Measurements from ENCODE around the gene SLC9A3.

SLC9A3 gene

GRCh38 chr5:451587-452458 lies 72.4 kb downstream of the SLC9A3 start:
- H3K36me3 ChIP-seq (ENCODE audit: control insufficient read depth, insufficient read depth, low read length), result peaks cover 41% of the 10 kb centered on the region
- H3K4me3 ChIP-seq (replicated peaks; ENCODE audit: low read depth, low read length), result no peak overlapping the region
- DNase-seq (ENCODE audit: extremely low read depth, insufficient read length), result no peak
- TF ChIP-seq, protein P1, sequence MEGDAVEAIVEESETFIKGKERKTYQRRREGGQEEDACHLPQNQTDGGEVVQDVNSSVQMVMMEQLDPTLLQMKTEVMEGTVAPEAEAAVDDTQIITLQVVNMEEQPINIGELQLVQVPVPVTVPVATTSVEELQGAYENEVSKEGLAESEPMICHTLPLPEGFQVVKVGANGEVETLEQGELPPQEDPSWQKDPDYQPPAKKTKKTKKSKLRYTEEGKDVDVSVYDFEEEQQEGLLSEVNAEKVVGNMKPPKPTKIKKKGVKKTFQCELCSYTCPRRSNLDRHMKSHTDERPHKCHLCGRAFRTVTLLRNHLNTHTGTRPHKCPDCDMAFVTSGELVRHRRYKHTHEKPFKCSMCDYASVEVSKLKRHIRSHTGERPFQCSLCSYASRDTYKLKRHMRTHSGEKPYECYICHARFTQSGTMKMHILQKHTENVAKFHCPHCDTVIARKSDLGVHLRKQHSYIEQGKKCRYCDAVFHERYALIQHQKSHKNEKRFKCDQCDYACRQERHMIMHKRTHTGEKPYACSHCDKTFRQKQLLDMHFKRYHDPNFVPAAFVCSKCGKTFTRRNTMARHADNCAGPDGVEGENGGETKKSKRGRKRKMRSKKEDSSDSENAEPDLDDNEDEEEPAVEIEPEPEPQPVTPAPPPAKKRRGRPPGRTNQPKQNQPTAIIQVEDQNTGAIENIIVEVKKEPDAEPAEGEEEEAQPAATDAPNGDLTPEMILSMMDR (IDR thresholded peaks at IDR 0.05; ENCODE audit: insufficient read depth, low read length, poor library complexity, severe bottlenecking), result no peak
- H3K27me3 ChIP-seq (replicated peaks; ENCODE audit: control insufficient read depth, insufficient read depth, low read length), result no peaks in the 10 kb centered on the region

- TF ChIP-seq, protein P1 (IDR thresholded peaks at IDR 0.05; ENCODE audit: insufficient read depth, low read length, poor library complexity, severe bottlenecking), result no peak
- no peak for DNase-seq (ENCODE audit: extremely low read depth, insufficient read length)
Observed at GRCh38 chr5:449151-449550, 75.1 kb downstream of the SLC9A3 start.

GRCh38 chr5:448766-449090 lies 75.5 kb downstream of the SLC9A3 start:
- TF ChIP-seq, protein P1 (IDR thresholded peaks at IDR 0.05; ENCODE audit: insufficient read depth, low read length, poor library complexity, severe bottlenecking), result no peak
- Histone ChIP-seq H3K4me3 (replicated peaks; ENCODE audit: low read depth, low read length) (no peak overlapping the region), H3K27me3 (replicated peaks; ENCODE audit: control insufficient read depth, insufficient read depth, low read length) (no peaks in the 10 kb centered on the region), H3K36me3 (ENCODE audit: control insufficient read depth, insufficient read depth, low read length) (peaks cover 32% of the 10 kb centered on the region)
- no peak for DNase-seq (ENCODE audit: extremely low read depth, insufficient read length)

More at GRCh38 chr5:449151-449550, 75.1 kb downstream of the SLC9A3 start:
- Histone ChIP-seq H3K27me3 (replicated peaks; ENCODE audit: control insufficient read depth, insufficient read depth, low read length) (no peaks in the 10 kb centered on the region), H3K4me3 (replicated peaks; ENCODE audit: low read depth, low read length) (no peak overlapping the region), H3K36me3 (ENCODE audit: control insufficient read depth, insufficient read depth, low read length) (peaks cover 35% of the 10 kb centered on the region)

DNA sequence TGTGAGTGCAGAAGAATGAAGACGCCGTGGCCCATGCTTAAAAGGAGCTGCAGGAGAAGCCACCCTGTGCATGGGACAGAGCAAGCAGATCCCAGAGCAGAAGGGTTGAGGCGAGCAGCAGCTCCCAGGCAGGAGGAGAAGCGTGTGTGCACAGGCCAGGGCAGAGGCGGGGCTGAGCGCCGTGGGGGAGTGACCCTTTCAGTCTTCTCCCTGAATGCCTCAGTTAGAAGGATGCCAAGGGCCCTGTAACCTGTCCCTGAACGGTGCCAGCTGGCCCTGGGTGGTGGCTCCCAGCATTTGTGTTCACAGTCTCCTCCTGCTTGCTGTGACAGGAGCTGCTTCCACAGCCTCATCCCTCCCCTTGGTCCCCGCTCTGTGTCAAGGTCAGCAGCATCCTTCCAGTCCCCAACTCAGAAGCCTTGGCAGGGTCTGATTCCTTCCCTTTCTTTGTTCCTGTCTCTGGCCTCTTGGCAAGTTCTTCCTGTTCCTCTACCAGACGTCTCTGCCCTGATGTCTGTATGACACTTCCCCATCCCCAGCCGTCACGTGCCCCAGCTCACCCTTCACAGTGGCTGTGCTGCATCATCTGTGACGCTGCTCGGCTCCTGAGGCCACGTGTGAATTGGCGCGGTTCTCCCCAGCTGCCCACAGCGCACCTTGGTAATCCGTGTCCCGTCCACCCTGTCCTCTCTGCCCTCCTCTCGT lies 76.0 kb downstream of the SLC9A3 start:
- H3K4me3 ChIP-seq (replicated peaks; ENCODE audit: low read depth, low read length), result no peak overlapping the region
- peaks cover 27% of the 10 kb centered on the region for H3K36me3 ChIP-seq (ENCODE audit: control insufficient read depth, insufficient read depth, low read length)
- TF ChIP-seq, protein P1 (IDR thresholded peaks at IDR 0.05; ENCODE audit: insufficient read depth, low read length, poor library complexity, severe bottlenecking), result no peak
- H3K27me3 ChIP-seq (replicated peaks; ENCODE audit: control insufficient read depth, insufficient read depth, low read length), result no peaks in the 10 kb centered on the region
- DNase-seq (ENCODE audit: extremely low read depth, insufficient read length), result no peak

DNA sequence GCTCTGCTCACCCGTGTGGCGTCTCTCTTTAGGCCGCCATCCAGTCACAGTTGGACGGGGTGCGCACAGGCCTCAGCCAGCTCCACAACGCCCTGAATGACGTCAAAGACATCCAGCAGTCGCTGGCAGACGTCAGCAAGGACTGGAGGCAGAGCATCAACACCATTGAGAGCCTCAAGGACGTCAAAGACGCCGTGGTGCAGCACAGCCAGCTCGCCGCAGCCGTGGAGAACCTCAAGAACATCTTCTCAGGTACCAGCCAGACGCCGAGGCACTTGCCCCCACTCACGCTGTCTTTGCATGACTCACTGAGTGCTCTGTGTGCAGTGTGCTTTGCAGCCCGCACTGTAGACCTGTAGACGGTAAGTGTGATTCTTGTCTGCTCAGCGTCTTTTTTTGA lies 76.7 kb downstream of the SLC9A3 start:
- TF ChIP-seq, protein P1 (IDR thresholded peaks at IDR 0.05; ENCODE audit: insufficient read depth, low read length, poor library complexity, severe bottlenecking), result no peak
- DNase-seq (ENCODE audit: extremely low read depth, insufficient read length), result no peak
- H3K27me3 ChIP-seq (replicated peaks; ENCODE audit: control insufficient read depth, insufficient read depth, low read length), result no peaks in the 10 kb centered on the region
- H3K36me3 ChIP-seq (ENCODE audit: control insufficient read depth, insufficient read depth, low read length), result peaks cover 22% of the 10 kb centered on the region
- no peak overlapping the region for H3K4me3 ChIP-seq (replicated peaks; ENCODE audit: low read depth, low read length)

All from GM06990 (cell line).